Epithelial cell of prostate (primary cell): ENCODE data around the gene ACOT7.

Source experiments
- DNase-seq: peaks from one replicate; pipeline ENCODE4 v3.0.0-alpha.2; 2011; ENCODE audit warnings: low read depth, low spot score
- H3K27ac ChIP-seq: fragments of 450-650 bp; 2 replicates; pipeline ENCODE4 v1.5.1; 2017; ENCODE audit warnings: mild to moderate bottlenecking

The ACOT7 gene

DNA sequence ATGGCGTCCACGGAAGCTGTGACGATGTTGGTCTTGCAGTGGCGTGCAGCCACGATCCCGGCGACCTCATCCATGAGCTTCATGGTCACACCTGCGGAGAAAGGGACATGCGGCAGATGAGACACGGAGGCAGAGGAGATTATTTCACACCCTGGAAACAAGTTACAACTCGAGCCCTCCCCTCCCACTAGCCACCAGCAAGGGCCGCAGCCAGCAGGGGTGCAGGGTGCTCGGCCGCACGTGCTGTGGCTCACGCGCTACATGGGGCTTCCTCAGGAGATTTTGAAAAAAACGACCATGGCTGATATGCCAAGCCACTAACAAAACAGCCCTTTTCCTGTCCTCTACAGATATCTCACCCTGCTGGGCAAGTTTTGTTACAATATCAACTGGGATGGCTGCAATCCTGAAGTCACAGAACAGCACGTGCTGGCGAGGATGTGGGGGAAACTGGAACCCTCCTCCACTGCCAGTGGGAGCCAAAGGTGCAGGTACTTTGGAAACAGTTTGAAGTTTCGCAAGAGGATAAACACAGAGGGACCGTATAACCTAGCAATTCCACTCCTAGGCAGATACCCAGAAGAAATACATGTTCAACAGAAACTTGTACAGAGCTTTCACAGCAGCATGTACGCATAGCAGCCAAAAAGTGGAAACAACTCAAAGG, 98.5 kb downstream of the ACOT7 start:
- peak overlapping the region; percentile 95 for H3K27ac ChIP-seq
- no peak for DNase-seq

GRCh38 chr1:6294080-6294889, 99.3 kb downstream of the ACOT7 start:
- peak overlapping the region; percentile 95 for H3K27ac ChIP-seq
- peak; percentile 45 for DNase-seq

- no peak for DNase-seq
- H3K27ac ChIP-seq, result no peak overlapping the region
These were observed 101.5 kb downstream of the ACOT7 start for GRCh38 chr1:6292102-6292501.

DNA sequence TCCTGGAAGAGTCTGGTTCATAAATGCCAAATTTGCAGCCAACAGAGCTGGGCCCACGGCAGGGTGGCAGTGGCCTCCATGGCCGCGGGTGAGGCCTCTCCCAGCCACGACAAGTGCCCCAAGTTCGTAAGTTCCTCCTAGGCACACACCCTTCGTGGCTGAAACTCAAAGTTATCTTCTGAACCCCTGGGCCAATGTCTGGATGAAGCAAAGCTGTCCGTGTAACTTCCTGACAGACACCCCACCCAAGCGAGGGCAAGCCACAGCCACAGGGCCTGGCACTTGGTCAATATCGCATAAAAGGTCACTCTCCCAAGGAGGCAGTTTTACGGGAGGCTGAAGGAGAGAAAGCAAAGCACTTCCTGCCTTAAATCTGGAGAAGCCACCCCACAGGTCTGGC, 104.9 kb downstream of the ACOT7 start:
- H3K27ac ChIP-seq, result no peak overlapping the region

GRCh38 chr1:6288026-6288425, 105.5 kb downstream of the ACOT7 start:
- no peak overlapping the region for H3K27ac ChIP-seq
- no peak for DNase-seq

More for the DNA sequence above, 104.9 kb downstream of the ACOT7 start:
- no peak for DNase-seq

DNA sequence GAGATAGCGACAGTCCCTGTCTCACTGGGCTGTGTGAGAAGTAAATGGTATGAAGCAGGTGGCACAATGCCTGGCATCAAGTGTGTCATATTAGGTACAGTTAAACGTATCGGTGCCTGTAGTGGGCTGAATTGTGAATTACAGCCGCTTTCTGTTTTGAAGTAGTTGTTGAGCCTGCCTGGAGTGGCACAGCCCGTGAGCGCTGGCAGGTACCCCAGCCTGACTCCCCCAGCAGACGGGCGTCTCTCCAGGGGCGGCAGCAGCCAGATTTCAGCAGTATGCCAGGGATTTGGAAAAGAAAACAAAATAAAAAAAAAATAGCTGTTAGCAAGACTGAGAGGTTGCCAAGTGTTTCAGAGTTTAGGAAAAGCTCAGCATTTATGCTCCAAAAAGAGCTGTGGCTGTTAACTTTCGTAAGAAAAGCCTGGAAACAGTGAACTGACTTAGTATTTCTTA, 106.1 kb downstream of the ACOT7 start:
- H3K27ac ChIP-seq, result no peak overlapping the region
- DNase-seq, result no peak

DNA sequence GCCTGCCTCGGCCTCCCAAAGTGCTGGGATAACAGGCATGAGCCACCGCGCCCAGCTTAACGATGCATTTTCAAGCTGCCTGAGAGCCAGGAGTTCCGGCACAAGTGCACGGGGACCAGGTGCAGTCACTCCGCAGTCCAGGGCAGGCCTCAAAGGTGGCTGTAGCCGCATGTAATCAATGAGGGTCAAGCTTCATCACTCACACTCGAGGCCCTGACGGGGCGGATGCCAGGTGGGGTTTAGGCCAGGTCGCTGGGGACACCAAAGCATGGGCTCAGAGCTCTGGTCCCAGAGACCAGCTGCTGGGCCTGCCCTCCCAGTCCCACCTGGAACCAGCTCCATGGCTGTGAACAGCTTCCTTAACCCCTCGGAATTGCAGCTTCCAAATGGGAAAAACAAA, 106.5 kb downstream of the ACOT7 start:
- DNase-seq, result no peak
- no peak overlapping the region for H3K27ac ChIP-seq

GRCh38 chr1:6286266-6286665, 107.3 kb downstream of the ACOT7 start:
- DNase-seq, result no peak
- H3K27ac ChIP-seq, result no peak overlapping the region

DNA sequence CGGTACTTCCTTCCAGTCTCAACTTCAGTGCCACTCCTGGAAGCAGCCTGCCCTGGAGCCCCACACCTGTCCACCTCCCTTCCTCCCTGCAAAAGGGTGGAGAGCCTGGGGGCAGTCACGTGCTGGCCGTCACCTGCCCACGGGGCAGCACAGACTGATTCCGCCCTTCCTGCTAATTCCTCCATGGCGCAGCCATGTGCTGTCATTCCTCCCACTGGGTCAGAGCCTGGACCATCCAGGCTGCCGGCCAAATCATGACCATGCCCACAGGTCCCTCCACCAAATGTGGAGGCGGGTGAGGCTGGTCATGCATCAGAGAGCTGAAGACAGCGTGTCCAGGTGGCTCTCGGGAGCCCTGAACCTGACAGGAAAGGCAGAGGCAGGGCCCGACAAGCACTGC, 108.2 kb downstream of the ACOT7 start:
- DNase-seq, result no peak
- H3K27ac ChIP-seq, result no peak overlapping the region

DNA sequence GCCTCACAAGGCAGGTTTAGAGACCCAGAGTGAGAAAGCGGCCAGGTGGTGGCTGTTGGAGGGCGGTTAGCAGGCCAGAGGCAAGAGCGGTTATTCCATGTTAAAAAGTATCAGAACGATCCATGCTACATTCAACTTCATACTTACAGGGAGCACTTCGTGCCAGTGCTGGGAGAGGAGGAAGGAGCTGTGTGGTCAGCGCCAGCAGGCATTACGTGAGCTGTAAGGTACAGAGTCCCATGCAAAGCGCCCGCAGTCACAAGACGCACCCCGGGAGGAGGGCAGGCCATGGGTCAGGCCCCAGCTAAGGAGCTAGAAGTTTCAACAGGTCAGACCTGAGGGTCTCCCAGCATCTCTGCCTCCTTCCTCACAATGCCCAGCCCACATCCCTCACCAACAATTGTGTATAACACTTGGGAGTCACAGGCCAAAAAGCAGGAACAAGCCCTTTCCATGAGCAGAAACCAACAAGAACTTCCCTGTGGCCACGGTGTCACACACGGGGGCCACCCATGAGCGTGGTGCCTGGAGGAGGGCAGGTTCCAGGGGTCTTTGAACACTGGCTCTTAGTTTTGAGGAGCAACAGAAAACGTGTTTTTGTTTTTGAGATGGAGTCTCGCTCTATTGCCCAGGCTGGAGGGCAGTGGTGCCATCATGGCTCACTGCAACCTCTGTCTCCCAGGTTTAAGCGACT, 110.8 kb downstream of the ACOT7 start:
- no peak overlapping the region for H3K27ac ChIP-seq
- no peak for DNase-seq

DNA sequence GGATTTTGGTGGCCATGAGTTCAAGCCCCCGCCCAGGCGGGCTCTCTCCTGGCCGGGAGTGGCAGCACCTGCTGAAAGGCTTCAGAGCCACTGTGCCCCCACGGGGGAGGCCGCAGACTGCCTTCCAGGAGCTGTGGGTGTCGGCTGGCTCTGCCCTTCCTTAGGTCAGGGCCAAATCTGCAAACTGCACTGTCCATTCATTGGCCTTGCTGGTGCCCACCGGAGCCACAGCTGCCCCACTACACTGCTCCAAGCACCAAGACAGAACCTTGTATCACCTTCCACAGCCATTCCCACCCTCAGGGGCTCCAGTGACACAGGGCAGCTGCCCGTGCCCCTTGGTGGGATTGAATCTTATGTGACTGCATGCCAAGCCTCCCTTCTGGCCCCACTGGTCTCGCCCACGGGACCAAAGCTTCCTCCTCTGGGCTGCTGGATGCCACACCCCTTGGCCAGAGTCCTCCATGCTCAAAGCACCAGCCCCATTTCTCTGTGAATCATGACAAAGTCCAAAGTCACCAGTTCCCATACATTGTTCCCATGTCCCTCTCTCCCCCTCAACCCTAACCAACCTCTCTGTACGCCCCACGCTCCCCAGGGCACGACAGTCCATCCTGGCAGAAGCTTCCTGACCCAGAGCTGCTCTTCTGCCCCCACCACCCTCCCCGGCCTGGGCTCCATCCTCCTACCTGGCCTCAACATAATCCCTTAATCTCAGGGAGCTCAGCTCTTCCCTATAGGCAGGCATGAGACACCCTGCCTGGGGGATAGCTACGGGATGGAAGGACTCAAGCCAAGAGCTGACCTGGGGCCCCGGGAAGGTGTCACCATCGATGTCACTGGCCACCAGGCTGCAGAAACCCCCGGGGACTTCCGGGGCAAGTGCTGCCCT, 111.8 kb downstream of the ACOT7 start:
- no peak for DNase-seq

GRCh38 chr1:6280761-6281451, 112.7 kb downstream of the ACOT7 start:
- no peak overlapping the region for H3K27ac ChIP-seq

More for the DNA sequence above, 111.8 kb downstream of the ACOT7 start:
- H3K27ac ChIP-seq, result no peak overlapping the region

GRCh38 chr1:6279613-6280383, 113.8 kb downstream of the ACOT7 start:
- no peak for DNase-seq
- no peak overlapping the region for H3K27ac ChIP-seq

More at GRCh38 chr1:6280761-6281451, 112.7 kb downstream of the ACOT7 start:
- DNase-seq, result no peak

GRCh38 chr1:6279066-6279465, 114.5 kb downstream of the ACOT7 start:
- no peak for DNase-seq
- H3K27ac ChIP-seq, result no peak overlapping the region

- no peak for DNase-seq
- no peak overlapping the region for H3K27ac ChIP-seq
These were observed 115.3 kb downstream of the ACOT7 start for GRCh38 chr1:6278263-6278662.

DNA sequence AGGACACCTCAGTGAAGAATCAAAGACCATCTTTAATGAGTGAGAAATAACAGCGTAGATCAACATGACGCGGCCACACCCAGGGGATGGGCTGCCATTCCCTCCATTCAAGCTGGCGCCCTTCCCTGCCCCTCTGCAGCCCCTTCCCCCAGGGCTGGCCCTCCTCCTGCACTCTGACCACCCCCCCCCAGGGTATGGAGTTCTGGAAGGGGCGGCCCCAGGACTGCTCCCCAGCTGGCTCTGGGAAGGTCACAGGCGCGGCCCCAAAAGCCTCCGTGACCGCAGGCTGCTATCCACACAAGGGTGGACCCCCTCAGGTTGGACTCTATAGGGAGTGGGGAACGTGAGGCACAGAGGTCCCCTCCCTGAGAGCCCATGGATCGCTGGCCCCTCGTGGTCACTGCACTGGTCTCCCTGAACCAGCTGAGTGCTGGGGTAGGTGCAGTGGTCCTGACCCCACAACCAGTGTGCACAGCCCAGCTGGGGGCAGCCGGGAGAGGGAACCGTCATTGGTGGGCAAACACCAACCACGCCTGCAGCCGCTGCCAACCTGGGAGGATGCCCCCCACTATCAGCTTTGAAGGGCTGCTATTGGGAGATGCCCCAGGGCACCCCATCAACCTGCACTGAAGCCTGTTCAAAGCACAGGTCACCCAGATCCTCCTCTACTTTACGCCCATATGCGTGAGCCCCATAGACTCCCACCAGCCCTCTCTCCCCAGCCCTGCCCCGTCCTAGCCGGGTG, 116.6 kb downstream of the ACOT7 start:
- DNase-seq, result no peak
- H3K27ac ChIP-seq, result no peak overlapping the region

DNA sequence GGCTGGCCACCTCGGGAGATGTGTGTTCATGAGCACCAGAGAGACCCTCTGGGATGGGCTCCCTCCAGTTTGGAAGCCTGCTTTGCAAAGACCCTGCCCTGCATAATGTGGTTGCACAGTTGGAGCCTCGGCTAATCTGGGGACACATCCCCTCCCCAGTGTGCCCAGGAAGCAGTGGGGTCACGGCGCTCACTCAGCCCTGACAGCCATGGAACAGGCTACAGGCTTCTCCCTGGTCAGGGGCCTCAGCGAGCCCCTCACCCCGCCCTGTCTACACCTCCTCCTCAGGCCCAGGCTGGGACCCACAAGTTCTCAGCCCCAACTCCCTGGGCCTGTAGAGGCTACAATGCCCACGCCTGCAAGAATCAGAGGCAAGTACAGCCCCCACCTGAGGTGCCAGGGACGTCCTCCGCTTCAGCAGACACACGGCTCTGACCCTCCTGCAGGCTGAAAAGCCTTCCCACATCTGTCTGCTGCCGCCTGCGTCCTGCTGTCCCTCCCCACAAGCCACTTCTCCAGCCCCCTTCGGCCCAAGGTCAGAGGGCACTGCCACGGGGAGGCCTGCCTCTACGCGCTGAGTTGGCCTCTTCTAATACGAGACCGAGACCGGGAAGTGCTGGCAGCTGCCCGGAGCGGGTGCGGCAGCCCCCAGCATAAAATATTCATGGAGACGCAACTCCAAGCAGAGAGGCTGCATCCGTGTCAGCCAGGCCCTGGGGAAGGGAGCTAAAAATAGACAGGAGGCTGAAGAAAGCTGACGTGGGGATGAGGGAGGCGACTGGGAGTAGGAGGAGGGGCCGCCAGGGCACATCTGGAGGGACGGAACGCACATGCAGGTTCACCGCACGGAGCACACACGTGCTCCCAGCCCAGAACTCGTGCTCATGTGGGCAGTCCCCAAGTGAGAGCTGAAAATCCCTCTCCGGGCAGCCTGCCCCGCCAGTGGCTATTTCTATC, 117.5 kb downstream of the ACOT7 start:
- no peak overlapping the region for H3K27ac ChIP-seq

More for the DNA sequence above, 117.5 kb downstream of the ACOT7 start:
- no peak for DNase-seq
